MCF 10A (cell line): ENCODE measurements around the gene RELT. TPM values are rescaled to one million over a fixed set of nuclear protein-coding genes. Genes with fewer than 3 reads are reported as not detected.

Experiments
- BruUV-seq: library from RNA; stranded (reverse); fragments of 400-500 nt; replicated peaks from 2 replicates; lab custom pipeline; 2021; lab: Mats Ljungman, UMichigan
- CTCF ChIA-PET: fragments of 300-600 bp; sonication (Branson Sonifier 250); formaldehyde crosslinking; extraction: SDS; loops from one replicate; lab custom pipeline; 2021; ENCODE audit warnings: antibody characterized with exemption, inconsistent platforms; lab: Yijun Ruan, JAX
- POLR2A ChIA-PET: fragments of 300-600, 350-650 bp; sonication (Branson Sonifier 250); formaldehyde crosslinking; extraction: SDS; loops from one replicate; lab custom pipeline; 2020; ENCODE audit warnings: antibody characterized with exemption, inconsistent platforms; lab: Yijun Ruan, JAX
- DNase-seq: peaks from one replicate; pipeline ENCODE4 v3.0.0-alpha.2; 2018; ENCODE audit not compliant: unreplicated experiment
- H3K27ac Mint-ChIP-seq: one replicate; pipeline ENCODE4 v1.8.0; 2022; ENCODE audit warnings: mild to moderate bottlenecking, low read depth, mixed read lengths; ENCODE audit not compliant: unreplicated experiment
- H3K27me3 Mint-ChIP-seq: one replicate; pipeline ENCODE4 v1.8.0; 2022; ENCODE audit warnings: mixed read lengths; ENCODE audit not compliant: insufficient read depth, unreplicated experiment
- H3K36me3 Mint-ChIP-seq: one replicate; pipeline ENCODE4 v1.8.0; 2022; ENCODE audit warnings: mild to moderate bottlenecking, moderate library complexity, mixed read lengths; ENCODE audit not compliant: insufficient read depth, unreplicated experiment
- H3K4me1 Mint-ChIP-seq: one replicate; pipeline ENCODE4 v1.8.0; 2022; ENCODE audit warnings: mixed read lengths; ENCODE audit not compliant: insufficient read depth, unreplicated experiment
- H3K4me3 Mint-ChIP-seq: one replicate; pipeline ENCODE4 v1.8.0; 2022; ENCODE audit warnings: mild to moderate bottlenecking, moderate library complexity, mixed read lengths; ENCODE audit not compliant: unreplicated experiment
- H3K9me3 Mint-ChIP-seq: one replicate; pipeline ENCODE4 v1.8.0; 2022; ENCODE audit warnings: mixed read lengths; ENCODE audit not compliant: unreplicated experiment
- CTCF ChIP-seq: fragments of 200-600 bp; IDR thresholded peaks from one replicate; pipeline ENCODE4 v1.8.0; 2022; ENCODE audit warnings: antibody characterized with exemption, mild to moderate bottlenecking; ENCODE audit not compliant: unreplicated experiment
- intact Hi-C: fragments of 100-400 bp; cut with micrococcal nuclease; formaldehyde crosslinking; loops from 2 replicates; pipeline ENCODE4 v1.14.1; 2022
- total RNA-seq: library from RNA; stranded (reverse); gene quantifications from 2 replicates; pipeline ENCODE4 v1.2.3, GENCODE V29; 2022

RELT gene
- total RNA-seq, 1 experiment from 2014 or later: 8.4 TPM

GRCh38 chr11:73420136-73420535 is 43.9 kb downstream of the RELT start:
- Mint-ChIP-seq H3K4me3 (no peak overlapping the region), H3K36me3 (peaks cover 16% of the 10 kb centered on the region), H3K4me1 (no peaks in the 10 kb centered on the region), H3K27ac (no peak overlapping the region), H3K9me3 (no peaks in the 10 kb centered on the region), H3K27me3 (no peaks in the 10 kb centered on the region)
- BruUV-seq: no TSS peak
- no peak for TF ChIP-seq CTCF
- ChIA-PET POLR2A (no interaction called here), CTCF (no interaction called here)
- intact Hi-C loops: no loop called here
- no peak for DNase-seq

- Mint-ChIP-seq H3K27ac (no peak overlapping the region), H3K4me1 (no peaks in the 10 kb centered on the region), H3K9me3 (no peaks in the 10 kb centered on the region), H3K36me3 (peaks cover 12% of the 10 kb centered on the region), H3K4me3 (no peak overlapping the region), H3K27me3 (no peaks in the 10 kb centered on the region)
- ChIA-PET POLR2A (interaction anchor here (0.6 to 1.5 kb wide), 4 partner anchors 10 to 1426 kb away, joined by 3 to 6 read pairs (median 4); no protein-coding TSS in a partner anchor), CTCF (interaction anchor here (0.6 to 1.7 kb wide), 8 partner anchors 10 to 1386 kb away, joined by 3 to 7 read pairs (median 4); no protein-coding TSS in a partner anchor)
- no TSS peak for BruUV-seq
- intact Hi-C loops: no loop called here
- no peak for DNase-seq
- no peak for TF ChIP-seq CTCF
Observed at GRCh38 chr11:73422886-73423285, 46.7 kb downstream of the RELT start.

- Mint-ChIP-seq H3K27me3 (no peaks in the 10 kb centered on the region), H3K36me3 (peaks cover 18% of the 10 kb centered on the region), H3K4me1 (no peaks in the 10 kb centered on the region), H3K9me3 (no peaks in the 10 kb centered on the region), H3K4me3 (no peak overlapping the region), H3K27ac (no peak overlapping the region)
- no peak for TF ChIP-seq CTCF
- BruUV-seq: no TSS peak
- no peak for DNase-seq
- POLR2A ChIA-PET: interaction anchor here (0.6 to 1.5 kb wide), 3 partner anchors 10 to 1426 kb away, joined by 3 to 6 read pairs (median 3); no protein-coding TSS in a partner anchor
- CTCF ChIA-PET: interaction anchor here (0.5 to 1.3 kb wide), 7 partner anchors 10 to 1386 kb away, joined by 3 to 4 read pairs (median 3); no protein-coding TSS in a partner anchor
- intact Hi-C loops: no loop called here
Observed at GRCh38 chr11:73423506-73423905, 47.3 kb downstream of the RELT start.

- intact Hi-C loops: no loop called here
- no peaks in the 10 kb centered on the region for H3K9me3 Mint-ChIP-seq
- no peak overlapping the region for H3K4me3 Mint-ChIP-seq
- H3K4me1 Mint-ChIP-seq: no peaks in the 10 kb centered on the region
- POLR2A ChIA-PET: no interaction called here
- DNase-seq: no peak
- H3K27me3 Mint-ChIP-seq: no peaks in the 10 kb centered on the region
- H3K36me3 Mint-ChIP-seq: peaks cover 18% of the 10 kb centered on the region
- no peak for TF ChIP-seq CTCF
- no TSS peak for BruUV-seq
- H3K27ac Mint-ChIP-seq: no peak overlapping the region
- CTCF ChIA-PET: interaction anchor here (0.6 kb wide), 2 partner anchors 89 to 138 kb away, joined by 3 to 4 read pairs; no protein-coding TSS in a partner anchor
Observed at GRCh38 chr11:73425108-73425507, 48.9 kb downstream of the RELT start.
